Epithelial cell of proximal tubule (primary cell): ENCODE data around the gene PATE3. TPM values are rescaled to one million over a fixed set of nuclear protein-coding genes. Genes with fewer than 3 reads are reported as not detected.

Experiments
- DNase-seq: peaks from one replicate; pipeline ENCODE4 v3.0.0-alpha.2; 2011; ENCODE audit warnings: low read depth
- H3K4me3 ChIP-seq: 2 replicates; pipeline ENCODE4 v1.5.1; 2011; ENCODE audit warnings: low read depth, mild to moderate bottlenecking, low read length
- total RNA-seq: library from RNA; depleted of rRNA; stranded (reverse); fragments of >200 nt; gene quantifications from 2 replicates; pipeline ENCODE4 v1.2.3, GENCODE V29; 2015
- TF ChIP-seq, protein P1 (sequence below): conservative IDR thresholded peaks from 2 replicates; pipeline ENCODE4 v1.5.1; 2012; ENCODE audit warnings: low read depth, mild to moderate bottlenecking, low read length

The PATE3 gene, protein sequence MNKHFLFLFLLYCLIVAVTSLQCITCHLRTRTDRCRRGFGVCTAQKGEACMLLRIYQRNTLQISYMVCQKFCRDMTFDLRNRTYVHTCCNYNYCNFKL
- not detected in 2 replicates for total RNA-seq

DNA sequence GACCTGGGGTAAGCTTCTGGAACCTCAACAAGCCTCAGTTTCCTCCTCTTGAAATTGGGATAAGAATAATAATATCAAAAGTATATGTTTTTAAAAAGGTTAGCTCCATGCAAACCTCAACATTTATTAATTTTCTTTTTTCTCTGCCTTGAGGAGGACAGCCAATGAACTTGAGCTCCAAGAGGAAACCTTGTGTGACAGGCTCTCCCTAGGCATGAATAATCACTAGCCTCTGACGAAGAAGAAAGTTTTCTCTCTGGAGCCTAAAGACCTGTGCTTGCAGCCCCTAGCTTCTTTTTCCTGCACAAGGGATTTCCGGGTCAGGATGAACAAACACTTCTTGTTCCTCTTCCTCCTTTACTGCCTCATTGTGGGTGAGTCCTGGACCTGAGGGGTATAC lies at the start of gene PATE3:
Gene PATE3 (plus strand): TSS at position 301 of the 400 bp plus-strand sequence. CDS start 25 bp downstream, at position 326.
- DNase-seq = no peak
- H3K4me3 ChIP-seq = no peak within 1 kb of the TSS
- TF ChIP-seq, protein P1, sequence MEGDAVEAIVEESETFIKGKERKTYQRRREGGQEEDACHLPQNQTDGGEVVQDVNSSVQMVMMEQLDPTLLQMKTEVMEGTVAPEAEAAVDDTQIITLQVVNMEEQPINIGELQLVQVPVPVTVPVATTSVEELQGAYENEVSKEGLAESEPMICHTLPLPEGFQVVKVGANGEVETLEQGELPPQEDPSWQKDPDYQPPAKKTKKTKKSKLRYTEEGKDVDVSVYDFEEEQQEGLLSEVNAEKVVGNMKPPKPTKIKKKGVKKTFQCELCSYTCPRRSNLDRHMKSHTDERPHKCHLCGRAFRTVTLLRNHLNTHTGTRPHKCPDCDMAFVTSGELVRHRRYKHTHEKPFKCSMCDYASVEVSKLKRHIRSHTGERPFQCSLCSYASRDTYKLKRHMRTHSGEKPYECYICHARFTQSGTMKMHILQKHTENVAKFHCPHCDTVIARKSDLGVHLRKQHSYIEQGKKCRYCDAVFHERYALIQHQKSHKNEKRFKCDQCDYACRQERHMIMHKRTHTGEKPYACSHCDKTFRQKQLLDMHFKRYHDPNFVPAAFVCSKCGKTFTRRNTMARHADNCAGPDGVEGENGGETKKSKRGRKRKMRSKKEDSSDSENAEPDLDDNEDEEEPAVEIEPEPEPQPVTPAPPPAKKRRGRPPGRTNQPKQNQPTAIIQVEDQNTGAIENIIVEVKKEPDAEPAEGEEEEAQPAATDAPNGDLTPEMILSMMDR = no peak

- TF ChIP-seq, protein P1 = no peak
- no peak overlapping the region for H3K4me3 ChIP-seq
- DNase-seq = no peak
These were observed 47.3 kb upstream of the PATE3 start for GRCh38 chr11:125740617-125741016.

- DNase-seq = no peak
- H3K4me3 ChIP-seq = no peak overlapping the region
- TF ChIP-seq, protein P1 = no peak
These were observed 44.2 kb upstream of the PATE3 start for GRCh38 chr11:125743681-125744080.

DNA sequence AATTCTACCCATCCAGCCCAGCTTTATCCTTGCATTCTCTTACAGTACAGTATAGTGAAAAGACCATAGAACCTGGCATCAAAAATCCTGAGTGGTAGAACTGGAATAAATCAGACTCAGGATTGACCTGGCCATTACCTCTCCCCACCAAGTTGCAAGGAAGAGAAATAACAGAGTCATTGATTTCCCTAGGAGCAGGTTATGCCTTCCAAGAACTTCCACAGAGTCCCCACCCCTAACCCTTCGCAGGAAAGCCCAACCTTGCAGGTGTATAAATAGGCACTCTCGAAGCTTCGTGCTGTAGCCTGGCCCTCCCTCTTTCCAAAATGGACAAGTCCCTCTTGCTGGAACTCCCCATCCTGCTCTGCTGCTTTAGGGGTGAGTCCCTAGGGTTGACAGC lies 41.9 kb upstream of the PATE3 start, which contains the start of gene PATE1:
Gene PATE1 (plus strand): TSS at position 301 of the 400 bp plus-strand sequence. CDS start 26 bp downstream, at position 327.
- DNase-seq = no peak
- TF ChIP-seq, protein P1 = no peak
- H3K4me3 ChIP-seq = no peak within 1 kb of the TSS

GRCh38 chr11:125750629-125751028 lies 37.3 kb upstream of the PATE3 start:
- H3K4me3 ChIP-seq = no peak overlapping the region
- DNase-seq = no peak
- TF ChIP-seq, protein P1 = peak; percentile 7

DNA sequence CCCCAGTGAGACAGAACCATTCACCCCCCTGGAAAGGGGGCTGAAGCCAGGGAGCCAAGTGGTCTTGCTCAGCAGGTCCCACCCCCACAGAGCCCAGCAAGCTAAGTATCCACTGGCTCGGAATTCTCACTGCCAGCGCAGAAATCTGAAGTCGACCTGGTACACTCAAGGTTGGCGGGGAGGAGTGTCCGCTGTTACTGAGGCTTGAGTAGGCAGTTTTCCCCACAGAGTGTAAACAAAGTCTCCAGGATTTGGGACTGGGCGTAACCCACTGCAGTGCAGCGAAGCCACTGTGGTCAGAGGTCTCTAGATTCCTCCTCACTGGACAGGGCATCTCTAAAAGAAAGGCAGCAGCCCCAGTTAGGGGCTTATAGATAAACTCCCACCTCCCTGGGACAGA lies 31.9 kb upstream of the PATE3 start:
- no peak for DNase-seq
- TF ChIP-seq, protein P1 = no peak
- no peak overlapping the region for H3K4me3 ChIP-seq

DNA sequence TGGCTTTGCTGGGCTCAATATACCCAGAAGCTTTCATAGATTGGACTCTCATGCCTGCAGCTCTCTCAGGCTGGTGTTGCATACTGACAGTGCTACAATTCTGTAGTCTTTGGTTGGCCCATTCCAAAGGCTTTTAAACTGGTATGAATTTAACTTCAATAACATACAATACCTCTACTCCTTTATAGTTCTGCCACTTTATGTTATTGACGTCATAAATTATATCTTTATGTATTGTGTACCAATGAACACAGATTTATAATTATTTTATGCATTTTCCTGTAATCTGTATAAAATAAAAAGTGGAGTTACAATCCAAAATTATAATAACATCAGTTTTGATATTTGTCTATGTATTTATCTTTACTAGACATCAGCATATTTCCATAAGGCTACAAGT lies 25.5 kb upstream of the PATE3 start:
- no peak for DNase-seq
- TF ChIP-seq, protein P1 = no peak
- H3K4me3 ChIP-seq = no peak overlapping the region
